ENCODE data around the gene WDR90. TPM values are rescaled to one million over a fixed set of nuclear protein-coding genes. Genes with fewer than 3 reads are reported as not detected.
"Not testable (repeated sequence)": the region's sequence is repeated elsewhere in the genome, so short reads cannot be mapped to it uniquely, and the experiment has no call there.

WDR90 gene
- polyA plus RNA-seq, 12 donors, result 11.6 to 41.2 (median 15.9) TPM; not detected in 1

GRCh38 chr16:685967-686366 is 36.8 kb downstream of the WDR90 start:
- DNase-seq, result no peak

- no peak for DNase-seq
These were observed 37.5 kb downstream of the WDR90 start for GRCh38 chr16:686459-687260.

- no peak for DNase-seq
These were observed 38.3 kb downstream of the WDR90 start for GRCh38 chr16:687499-687898.

- DNase-seq, result no peak
These were observed 40.2 kb downstream of the WDR90 start for GRCh38 chr16:689175-689897.

GRCh38 chr16:691242-691641 is 42.1 kb downstream of the WDR90 start:
- DNase-seq, result not testable (repeated sequence)

- DNase-seq, result no peak
These were observed 43.4 kb downstream of the WDR90 start for GRCh38 chr16:692356-693108.

GRCh38 chr16:693364-693763 is 44.2 kb downstream of the WDR90 start:
- DNase-seq, result no peak

- DNase-seq, result no peak
These were observed 44.6 kb downstream of the WDR90 start for GRCh38 chr16:693766-694165.

- DNase-seq, result no peak
These were observed 45.2 kb downstream of the WDR90 start for GRCh38 chr16:694187-694862.

GRCh38 chr16:694863-695354 is 45.7 kb downstream of the WDR90 start:
- DNase-seq, result no peak

- DNase-seq, result no peak
These were observed 46.4 kb downstream of the WDR90 start for GRCh38 chr16:695355-696089.

- no peak for DNase-seq
These were observed 49.9 kb downstream of the WDR90 start for GRCh38 chr16:698911-699671.

- no peak for DNase-seq
These were observed 51.8 kb downstream of the WDR90 start for GRCh38 chr16:700684-701584.

GRCh38 chr16:702341-702740 is 53.2 kb downstream of the WDR90 start:
- no peak for DNase-seq

- DNase-seq, result no peak
These were observed 54.2 kb downstream of the WDR90 start for GRCh38 chr16:703406-703805.

- no peak for DNase-seq
These were observed 54.9 kb downstream of the WDR90 start for GRCh38 chr16:704047-704446.

GRCh38 chr16:704552-705380 is 55.6 kb downstream of the WDR90 start:
- no peak for DNase-seq
